Measurements from ENCODE around the gene MEIKIN. TPM values are rescaled to one million over a fixed set of nuclear protein-coding genes. Genes with fewer than 3 reads are reported as not detected.
"Not testable (repeated sequence)": the region's sequence is repeated elsewhere in the genome, so short reads cannot be mapped to it uniquely, and the experiment has no call there.

Gene MEIKIN
- total RNA-seq, 2 donors from 2014 or later = 39.2 TPM; not detected in 1

DNA sequence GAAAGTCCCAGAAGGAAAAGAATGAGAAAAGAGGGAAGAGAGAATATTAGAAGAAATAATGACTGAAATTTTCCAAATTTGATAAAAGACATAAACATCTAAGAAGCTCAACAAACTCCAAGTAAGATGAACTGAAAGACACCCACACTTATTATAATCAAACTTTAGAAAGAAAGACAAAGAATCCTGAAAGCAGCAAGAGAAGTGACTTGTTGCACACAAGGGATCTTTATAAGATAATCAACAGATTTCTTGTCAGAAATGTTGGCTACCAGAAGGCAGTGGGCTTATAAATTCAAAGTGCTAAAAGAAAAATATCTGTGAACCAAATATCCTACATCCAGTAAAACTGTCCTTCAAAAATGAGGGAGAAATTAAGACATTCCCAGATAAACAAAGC lies 99.6 kb downstream of the MEIKIN start:
- ATAC-seq (no peak), DNase-seq (no peak)
- no peak overlapping the region for H3K27ac ChIP-seq
- no peaks in the 10 kb centered on the region for H3K27me3 ChIP-seq
- H3K36me3 ChIP-seq (replicated peaks in 1 of 2; ENCODE audit: insufficient read depth in 1 of 2, low read depth in 2 of 2) = no peaks in the 10 kb centered on the region
- no peaks in the 10 kb centered on the region for H3K4me1 ChIP-seq
- H3K9me3 ChIP-seq = peaks cover 0 to 6% (median 0%) of the 10 kb centered on the region in 3 donors
- intact Hi-C loops (cut with DNase I) = no loop called here
- TF ChIP-seq, protein P1, sequence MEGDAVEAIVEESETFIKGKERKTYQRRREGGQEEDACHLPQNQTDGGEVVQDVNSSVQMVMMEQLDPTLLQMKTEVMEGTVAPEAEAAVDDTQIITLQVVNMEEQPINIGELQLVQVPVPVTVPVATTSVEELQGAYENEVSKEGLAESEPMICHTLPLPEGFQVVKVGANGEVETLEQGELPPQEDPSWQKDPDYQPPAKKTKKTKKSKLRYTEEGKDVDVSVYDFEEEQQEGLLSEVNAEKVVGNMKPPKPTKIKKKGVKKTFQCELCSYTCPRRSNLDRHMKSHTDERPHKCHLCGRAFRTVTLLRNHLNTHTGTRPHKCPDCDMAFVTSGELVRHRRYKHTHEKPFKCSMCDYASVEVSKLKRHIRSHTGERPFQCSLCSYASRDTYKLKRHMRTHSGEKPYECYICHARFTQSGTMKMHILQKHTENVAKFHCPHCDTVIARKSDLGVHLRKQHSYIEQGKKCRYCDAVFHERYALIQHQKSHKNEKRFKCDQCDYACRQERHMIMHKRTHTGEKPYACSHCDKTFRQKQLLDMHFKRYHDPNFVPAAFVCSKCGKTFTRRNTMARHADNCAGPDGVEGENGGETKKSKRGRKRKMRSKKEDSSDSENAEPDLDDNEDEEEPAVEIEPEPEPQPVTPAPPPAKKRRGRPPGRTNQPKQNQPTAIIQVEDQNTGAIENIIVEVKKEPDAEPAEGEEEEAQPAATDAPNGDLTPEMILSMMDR (IDR thresholded peaks at IDR 0.05) = no peak
- TF ChIP-seq POLR2A (IDR thresholded peaks at IDR 0.05) = no peak
- H3K4me3 ChIP-seq = no peak overlapping the region

- ATAC-seq; intact Hi-C loops (cut with DNase I); DNase-seq; H3K27ac ChIP-seq; H3K4me1 ChIP-seq; H3K4me3 ChIP-seq; H3K36me3 ChIP-seq (replicated peaks in 1 of 2; ENCODE audit: insufficient read depth in 1 of 2, low read depth in 2 of 2); H3K27me3 ChIP-seq: not testable (repeated sequence)
- WGBS, 2 donors = 80 to 100% methylated on average over 1 of the region's 1 CpG
- peaks cover 0 to 11% (median 0%) of the 10 kb centered on the region in 3 donors for H3K9me3 ChIP-seq
Observed at GRCh38 chr5:131842971-131843370, 102.5 kb downstream of the MEIKIN start.

- 92 to 100% methylated on average over 1 to 2 of the region's 2 CpGs for WGBS, 2 donors
- ATAC-seq; DNase-seq; H3K36me3 ChIP-seq (replicated peaks in 1 of 2; ENCODE audit: insufficient read depth in 1 of 2, low read depth in 2 of 2); H3K27me3 ChIP-seq; H3K4me1 ChIP-seq; H3K4me3 ChIP-seq; H3K27ac ChIP-seq; H3K9me3 ChIP-seq; intact Hi-C loops (cut with DNase I): not testable (repeated sequence)
Observed at GRCh38 chr5:131832702-131833101, 112.8 kb downstream of the MEIKIN start.

DNA sequence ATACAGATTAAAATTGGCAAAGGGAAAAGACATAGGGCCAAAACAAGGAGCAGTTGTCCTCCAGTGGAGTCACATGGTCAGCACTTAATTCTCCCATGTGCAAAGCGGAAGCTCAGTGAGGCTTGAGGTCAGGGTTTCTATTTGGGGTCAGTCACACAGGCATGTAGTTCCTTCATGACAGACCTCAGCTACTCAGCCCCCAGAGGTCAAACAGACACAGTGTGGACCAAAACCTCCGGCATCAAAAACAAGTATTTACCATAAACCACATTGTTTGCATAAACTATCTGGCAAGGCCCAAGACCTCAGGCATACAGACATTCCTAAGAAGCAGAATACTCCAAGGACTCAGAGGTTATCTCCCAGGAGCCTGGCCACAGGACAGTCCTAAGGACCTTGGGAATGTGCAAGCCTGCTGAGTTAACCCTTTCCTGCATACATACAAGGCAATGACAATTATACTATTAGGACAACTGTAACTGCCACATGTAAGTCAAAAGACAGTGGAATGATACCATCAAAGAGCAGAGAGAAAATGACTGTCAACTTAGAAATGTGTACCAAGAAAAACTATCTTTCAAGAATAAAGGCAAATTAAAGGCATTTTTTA lies 120.0 kb downstream of the MEIKIN start:
- no peaks in the 10 kb centered on the region for H3K27me3 ChIP-seq
- no peaks in the 10 kb centered on the region for H3K4me1 ChIP-seq
- intact Hi-C loops (cut with DNase I) = no loop called here
- H3K27ac ChIP-seq = no peak overlapping the region
- no peak for ATAC-seq
- no peaks in the 10 kb centered on the region for H3K9me3 ChIP-seq
- no peak for DNase-seq
- TF ChIP-seq, protein P1 (IDR thresholded peaks at IDR 0.05) = no peak
- TF ChIP-seq POLR2A (IDR thresholded peaks at IDR 0.05) = no peak
- no peak overlapping the region for H3K4me3 ChIP-seq
- WGBS, 2 donors = 54 to 73% methylated on average over 2 of the region's 2 CpGs
- H3K36me3 ChIP-seq (replicated peaks in 1 of 2; ENCODE audit: insufficient read depth in 1 of 2, low read depth in 2 of 2) = no peaks in the 10 kb centered on the region

DNA sequence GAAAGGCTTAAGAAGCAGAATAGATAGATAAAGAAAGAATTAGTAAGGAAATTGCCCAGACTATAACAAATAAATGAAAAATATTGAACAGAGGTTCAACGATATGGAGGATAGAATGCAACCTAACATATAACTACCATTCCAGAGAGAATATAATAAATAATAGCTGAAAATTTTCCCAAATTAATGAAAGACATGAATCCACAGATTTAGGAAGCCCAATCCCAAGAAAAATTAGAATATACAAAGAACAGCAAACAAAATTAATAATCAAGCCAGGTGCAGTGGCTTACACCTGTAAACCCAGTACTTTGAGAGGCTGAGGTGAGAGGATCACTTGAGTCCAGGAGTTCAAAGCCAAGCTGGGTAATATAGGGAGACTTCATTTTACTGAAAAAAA lies 120.8 kb downstream of the MEIKIN start:
- ATAC-seq = no peak
- WGBS, 2 donors = 92 to 97% methylated on average over 1 of the region's 1 CpG
- DNase-seq = no peak
- intact Hi-C loops (cut with DNase I) = no loop called here
- Histone ChIP-seq H3K9me3 (no peaks in the 10 kb centered on the region), H3K4me1 (no peaks in the 10 kb centered on the region), H3K27ac (no peak overlapping the region), H3K27me3 (no peaks in the 10 kb centered on the region), H3K36me3 (replicated peaks in 1 of 2; ENCODE audit: insufficient read depth in 1 of 2, low read depth in 2 of 2) (no peaks in the 10 kb centered on the region), H3K4me3 (no peak overlapping the region)
- TF ChIP-seq, protein P1 (IDR thresholded peaks at IDR 0.05) = no peak
- TF ChIP-seq POLR2A (IDR thresholded peaks at IDR 0.05) = no peak

GRCh38 chr5:131821221-131821620 lies 124.2 kb downstream of the MEIKIN start:
- no peak for TF ChIP-seq POLR2A (IDR thresholded peaks at IDR 0.05)
- TF ChIP-seq, protein P1 (IDR thresholded peaks at IDR 0.05) = no peak
- DNase-seq = no peak
- H3K27ac ChIP-seq = no peak overlapping the region
- 81 to 85% methylated on average over 1 of the region's 1 CpG for WGBS, 2 donors
- no peaks in the 10 kb centered on the region for H3K9me3 ChIP-seq
- H3K27me3 ChIP-seq = no peaks in the 10 kb centered on the region
- intact Hi-C loops (cut with DNase I) = no loop called here
- no peak overlapping the region for H3K4me3 ChIP-seq
- no peaks in the 10 kb centered on the region for H3K4me1 ChIP-seq
- no peak for ATAC-seq
- H3K36me3 ChIP-seq (replicated peaks in 1 of 2; ENCODE audit: insufficient read depth in 1 of 2, low read depth in 2 of 2) = no peaks in the 10 kb centered on the region
